Loucy (cell line): ENCODE measurements around the gene IGLL1.

Experiments
- H2AFZ ChIP-seq: fragments of 200-600 bp; sonication (generic); 2 replicates; pipeline ENCODE4 v1.6.0; 2016; ENCODE audit warnings: antibody characterized with exemption, mild to moderate bottlenecking, low read length, moderate library complexity
- H3F3A ChIP-seq: fragments of 200-600 bp; 2 replicates; pipeline ENCODE4 v1.6.0; 2016; ENCODE audit warnings: antibody characterized with exemption, low read depth, mild to moderate bottlenecking
- H3K27me3 ChIP-seq: fragments of 200-600 bp; sonication (generic); 2 replicates; pipeline ENCODE4 v1.6.1; 2014; ENCODE audit warnings: low read length, mild to moderate bottlenecking; ENCODE audit not compliant: insufficient read depth, poor library complexity, severe bottlenecking
- H3K36me3 ChIP-seq: fragments of 200-600 bp; sonication (generic); 2 replicates; pipeline ENCODE4 v1.6.1; 2016; ENCODE audit warnings: low read length; ENCODE audit not compliant: insufficient read depth
- H3K4me1 ChIP-seq: fragments of 200-600 bp; sonication (generic); 2 replicates; pipeline ENCODE4 v1.5.1; 2014; ENCODE audit warnings: low read length, mild to moderate bottlenecking; ENCODE audit not compliant: insufficient read depth, poor library complexity, severe bottlenecking
- H3K4me2 ChIP-seq: fragments of 200-600 bp; sonication (generic); 2 replicates; pipeline ENCODE4 v1.6.0; 2014; ENCODE audit warnings: antibody characterized with exemption, low read length, low read depth, mild to moderate bottlenecking; ENCODE audit not compliant: poor library complexity, severe bottlenecking
- H3K4me3 ChIP-seq: fragments of 200-600 bp; sonication (generic); 2 replicates; pipeline ENCODE4 v1.5.1; 2014; ENCODE audit warnings: low read length, mild to moderate bottlenecking, mixed read lengths; ENCODE audit not compliant: poor library complexity, severe bottlenecking
- H3K79me2 ChIP-seq: fragments of 200-600 bp; sonication (generic); 2 replicates; pipeline ENCODE4 v1.6.1; 2014; ENCODE audit warnings: low read length; ENCODE audit not compliant: insufficient read depth
- H3K9ac ChIP-seq: fragments of 200-600 bp; sonication (generic); 2 replicates; pipeline ENCODE4 v1.6.0; 2014; ENCODE audit warnings: mild to moderate bottlenecking, low read depth, low read length, moderate library complexity; ENCODE audit not compliant: poor library complexity, severe bottlenecking
- H3K9me2 ChIP-seq: fragments of 200-600 bp; sonication (generic); replicated peaks from 2 replicates; pipeline ENCODE4 v1.6.1; 2016; ENCODE audit warnings: low read depth, low read length, mixed read lengths
- H3K9me3 ChIP-seq: fragments of 200-600 bp; sonication (generic); 2 replicates; pipeline ENCODE4 v1.6.1; 2014; ENCODE audit warnings: mild to moderate bottlenecking, antibody characterized with exemption, low read length, low read depth; ENCODE audit not compliant: insufficient read depth
- H4K20me1 ChIP-seq: fragments of 200-600 bp; sonication (generic); 2 replicates; pipeline ENCODE4 v1.6.0; 2014; ENCODE audit warnings: antibody characterized with exemption, low read length, mild to moderate bottlenecking; ENCODE audit not compliant: insufficient read depth, poor library complexity, severe bottlenecking
- CTCF ChIP-seq: fragments of 200-600 bp; sonication (generic); conservative IDR thresholded peaks from 2 replicates; pipeline ENCODE4 v1.5.1; 2014; ENCODE audit warnings: mild to moderate bottlenecking, antibody characterized with exemption, low read length
- EZH2phosphoT487 ChIP-seq: fragments of 200-600 bp; IDR thresholded peaks from 2 replicates; pipeline ENCODE4 v1.6.1; 2018; ENCODE audit warnings: antibody characterized with exemption, mild to moderate bottlenecking, moderate library complexity, borderline replicate concordance

The IGLL1 gene

GRCh38 chr22:23525510-23525909 is 54.6 kb downstream of the IGLL1 start:
- Histone ChIP-seq H3K9me3 (no peaks in the 10 kb centered on the region), H4K20me1 (no peaks in the 10 kb centered on the region), H2AFZ (no peak overlapping the region), H3K9me2 (no peaks in the 10 kb centered on the region), H3K4me1 (peaks cover 13% of the 10 kb centered on the region), H3K9ac (no peak overlapping the region), H3K4me3 (no peak overlapping the region), H3K4me2 (no peak overlapping the region), H3K79me2 (no peaks in the 10 kb centered on the region), H3F3A (no peaks in the 10 kb centered on the region), H3K36me3 (no peaks in the 10 kb centered on the region), H3K27me3 (no peaks in the 10 kb centered on the region)
- no peak for TF ChIP-seq CTCF
- TF ChIP-seq EZH2phosphoT487: no peak

GRCh38 chr22:23524226-23524625 is 55.9 kb downstream of the IGLL1 start:
- no peaks in the 10 kb centered on the region for H3K9me2 ChIP-seq
- TF ChIP-seq EZH2phosphoT487: no peak
- TF ChIP-seq CTCF: no peak
- no peak overlapping the region for H3K9ac ChIP-seq
- no peaks in the 10 kb centered on the region for H3K9me3 ChIP-seq
- no peaks in the 10 kb centered on the region for H3K79me2 ChIP-seq
- peaks cover 13% of the 10 kb centered on the region for H3K4me1 ChIP-seq
- H3K4me3 ChIP-seq: no peak overlapping the region
- no peak overlapping the region for H2AFZ ChIP-seq
- H3K36me3 ChIP-seq: no peaks in the 10 kb centered on the region
- H3F3A ChIP-seq: no peaks in the 10 kb centered on the region
- no peaks in the 10 kb centered on the region for H4K20me1 ChIP-seq
- no peak overlapping the region for H3K4me2 ChIP-seq
- H3K27me3 ChIP-seq: no peaks in the 10 kb centered on the region

- Histone ChIP-seq H3K79me2 (no peaks in the 10 kb centered on the region), H3K4me3 (no peak overlapping the region), H3K4me1 (peaks cover 13% of the 10 kb centered on the region), H3K9me3 (no peaks in the 10 kb centered on the region), H3K9ac (no peak overlapping the region), H3K36me3 (no peaks in the 10 kb centered on the region), H3K4me2 (no peak overlapping the region), H3F3A (no peaks in the 10 kb centered on the region), H2AFZ (no peak overlapping the region), H3K9me2 (no peaks in the 10 kb centered on the region), H3K27me3 (no peaks in the 10 kb centered on the region), H4K20me1 (no peaks in the 10 kb centered on the region)
- TF ChIP-seq EZH2phosphoT487 (no peak), CTCF (no peak)
These were observed 56.4 kb downstream of the IGLL1 start for GRCh38 chr22:23523713-23524112.
